Stimulated activated effector memory CD8-positive, alpha-beta T cell treated with anti-CD3 and anti-CD28 coated beads, Interleukin-12 subunit alpha, Interleukin-12 subunit beta, amount 100 ng/mL, for 72 hours (primary cell): ENCODE data around the gene MARVELD2.
"Not testable (repeated sequence)": the region's sequence is repeated elsewhere in the genome, so short reads cannot be mapped to it uniquely, and the experiment has no call there.

Experiments used
- ATAC-seq: fragments of 150-1000 bp; cut with Tn5 transposase; 2 replicates; pipeline ENCODE4 v1.10.0; 2021
- DNase-seq, 2 donors: peaks; one replicate each; pipeline ENCODE4 v3.0.0; 2021 to 2022; ENCODE audit warnings: low spot score in 2 of 2
- H3K27ac Mint-ChIP-seq: one replicate; pipeline ENCODE4 v1.8.0; 2022; ENCODE audit warnings: mild to moderate bottlenecking, mixed read lengths
- H3K36me3 Mint-ChIP-seq: one replicate; pipeline ENCODE4 v1.8.0; 2022; ENCODE audit warnings: mild to moderate bottlenecking, mixed read lengths
- H3K4me1 Mint-ChIP-seq: one replicate; pipeline ENCODE4 v1.8.0; 2022; ENCODE audit warnings: mixed read lengths
- H3K4me3 Mint-ChIP-seq: one replicate; pipeline ENCODE4 v1.8.0; 2022; ENCODE audit warnings: mild to moderate bottlenecking, mixed read lengths
- H3K9me3 Mint-ChIP-seq: one replicate; pipeline ENCODE4 v1.8.0; 2022; ENCODE audit warnings: mixed read lengths

MARVELD2 gene

GRCh38 chr5:69467442-69468225, 52.7 kb downstream of the MARVELD2 start:
- no peak for ATAC-seq
- no peaks in the 10 kb centered on the region for H3K36me3 Mint-ChIP-seq
- H3K4me3 Mint-ChIP-seq: no peak overlapping the region
- H3K4me1 Mint-ChIP-seq: no peaks in the 10 kb centered on the region
- no peak for DNase-seq
- H3K9me3 Mint-ChIP-seq: no peaks in the 10 kb centered on the region
- no peak overlapping the region for H3K27ac Mint-ChIP-seq

GRCh38 chr5:69468631-69469030, 53.7 kb downstream of the MARVELD2 start:
- Mint-ChIP-seq H3K27ac (no peak overlapping the region), H3K36me3 (no peaks in the 10 kb centered on the region)

GRCh38 chr5:69471516-69471915, 56.6 kb downstream of the MARVELD2 start:
- not testable (repeated sequence) for H3K4me1 Mint-ChIP-seq, DNase-seq, H3K9me3 Mint-ChIP-seq, H3K36me3 Mint-ChIP-seq, H3K4me3 Mint-ChIP-seq, H3K27ac Mint-ChIP-seq, ATAC-seq

More at GRCh38 chr5:69468631-69469030, 53.7 kb downstream of the MARVELD2 start:
- no peak overlapping the region for H3K4me3 Mint-ChIP-seq
- no peak for ATAC-seq
- no peak for DNase-seq
- H3K4me1 Mint-ChIP-seq: no peaks in the 10 kb centered on the region
- no peaks in the 10 kb centered on the region for H3K9me3 Mint-ChIP-seq

GRCh38 chr5:69472535-69473143, 57.7 kb downstream of the MARVELD2 start:
- H3K4me3 Mint-ChIP-seq, H3K27ac Mint-ChIP-seq, H3K36me3 Mint-ChIP-seq, H3K4me1 Mint-ChIP-seq, ATAC-seq, H3K9me3 Mint-ChIP-seq, DNase-seq: not testable (repeated sequence)

GRCh38 chr5:69477170-69477569, 62.3 kb downstream of the MARVELD2 start:
- no peak overlapping the region for H3K27ac Mint-ChIP-seq
- DNase-seq: no peak
- ATAC-seq: no peak
- H3K4me1 Mint-ChIP-seq: no peaks in the 10 kb centered on the region
- H3K9me3 Mint-ChIP-seq: no peaks in the 10 kb centered on the region
- H3K36me3 Mint-ChIP-seq: no peaks in the 10 kb centered on the region
- no peak overlapping the region for H3K4me3 Mint-ChIP-seq

GRCh38 chr5:69478296-69478695, 63.4 kb downstream of the MARVELD2 start:
- H3K4me3 Mint-ChIP-seq, DNase-seq, H3K27ac Mint-ChIP-seq, ATAC-seq, H3K4me1 Mint-ChIP-seq, H3K36me3 Mint-ChIP-seq, H3K9me3 Mint-ChIP-seq: not testable (repeated sequence)

- ATAC-seq (no peak), DNase-seq (no peak)
- H3K4me3 Mint-ChIP-seq: no peak overlapping the region
- H3K36me3 Mint-ChIP-seq: no peaks in the 10 kb centered on the region
- H3K27ac Mint-ChIP-seq: no peak overlapping the region
- no peaks in the 10 kb centered on the region for H3K9me3 Mint-ChIP-seq
- no peaks in the 10 kb centered on the region for H3K4me1 Mint-ChIP-seq
Observed at GRCh38 chr5:69484891-69485290, 70.0 kb downstream of the MARVELD2 start.

- H3K9me3 Mint-ChIP-seq: no peaks in the 10 kb centered on the region
- ATAC-seq (no peak), DNase-seq (no peak)
- H3K4me3 Mint-ChIP-seq: no peak overlapping the region
- H3K4me1 Mint-ChIP-seq: no peaks in the 10 kb centered on the region
- H3K36me3 Mint-ChIP-seq: no peaks in the 10 kb centered on the region
- H3K27ac Mint-ChIP-seq: no peak overlapping the region
Observed at GRCh38 chr5:69485471-69485870, 70.6 kb downstream of the MARVELD2 start.

GRCh38 chr5:69489246-69489645, 74.3 kb downstream of the MARVELD2 start:
- no peaks in the 10 kb centered on the region for H3K36me3 Mint-ChIP-seq
- ATAC-seq (no peak), DNase-seq (no peak)
- no peak overlapping the region for H3K27ac Mint-ChIP-seq
- H3K9me3 Mint-ChIP-seq: no peaks in the 10 kb centered on the region
- H3K4me1 Mint-ChIP-seq: peaks cover 13% of the 10 kb centered on the region
- H3K4me3 Mint-ChIP-seq: no peak overlapping the region

- Mint-ChIP-seq H3K36me3 (no peaks in the 10 kb centered on the region), H3K4me1 (peaks cover 13% of the 10 kb centered on the region), H3K9me3 (no peaks in the 10 kb centered on the region), H3K27ac (no peak overlapping the region), H3K4me3 (no peak overlapping the region)
- DNase-seq (no peak), ATAC-seq (no peak)
Observed at GRCh38 chr5:69491027-69491426, 76.1 kb downstream of the MARVELD2 start.

- Mint-ChIP-seq H3K9me3 (no peaks in the 10 kb centered on the region), H3K4me3 (peak overlapping the region; percentile 69), H3K27ac (no peak overlapping the region), H3K36me3 (no peaks in the 10 kb centered on the region), H3K4me1 (peaks cover 13% of the 10 kb centered on the region)
- ATAC-seq (no peak), DNase-seq (no peak)
Observed at GRCh38 chr5:69491838-69492390, 77.0 kb downstream of the MARVELD2 start.

GRCh38 chr5:69492391-69492922, 77.5 kb downstream of the MARVELD2 start, which contains the start of gene OCLN:
TSS of gene OCLN (plus strand) at chr5:69492790. CDS start at chr5:69504245, 11,455 bp downstream.
- Mint-ChIP-seq H3K9me3 (no peaks in the 10 kb centered on the region), H3K4me3 (peak within 1 kb of the TSS; percentile 69), H3K4me1 (peaks cover 13% of the 10 kb centered on the region), H3K27ac (no peak within 1 kb of the TSS), H3K36me3 (no peaks in the 10 kb centered on the region)
- ATAC-seq (peak; percentile 58), DNase-seq (peak in 1 of 2 donors; percentile 53)

- Mint-ChIP-seq H3K9me3 (no peaks in the 10 kb centered on the region), H3K4me3 (peak overlapping the region; percentile 69), H3K36me3 (no peaks in the 10 kb centered on the region), H3K27ac (no peak overlapping the region), H3K4me1 (peaks cover 13% of the 10 kb centered on the region)
- peak; percentile 45 for ATAC-seq
- peak in 1 of 2 donors; percentile 4 for DNase-seq
Observed at GRCh38 chr5:69492923-69493395, 78.0 kb downstream of the MARVELD2 start.

- Mint-ChIP-seq H3K36me3 (no peaks in the 10 kb centered on the region), H3K4me3 (peak overlapping the region; percentile 69), H3K27ac (no peak overlapping the region), H3K9me3 (no peaks in the 10 kb centered on the region), H3K4me1 (peaks cover 13% of the 10 kb centered on the region)
- ATAC-seq (peak; percentile 53), DNase-seq (peak; percentile 3 to 55)
Observed at GRCh38 chr5:69493396-69494133, 78.6 kb downstream of the MARVELD2 start.
